Measurements from ENCODE around the gene PRMT1.

PRMT1 gene

DNA sequence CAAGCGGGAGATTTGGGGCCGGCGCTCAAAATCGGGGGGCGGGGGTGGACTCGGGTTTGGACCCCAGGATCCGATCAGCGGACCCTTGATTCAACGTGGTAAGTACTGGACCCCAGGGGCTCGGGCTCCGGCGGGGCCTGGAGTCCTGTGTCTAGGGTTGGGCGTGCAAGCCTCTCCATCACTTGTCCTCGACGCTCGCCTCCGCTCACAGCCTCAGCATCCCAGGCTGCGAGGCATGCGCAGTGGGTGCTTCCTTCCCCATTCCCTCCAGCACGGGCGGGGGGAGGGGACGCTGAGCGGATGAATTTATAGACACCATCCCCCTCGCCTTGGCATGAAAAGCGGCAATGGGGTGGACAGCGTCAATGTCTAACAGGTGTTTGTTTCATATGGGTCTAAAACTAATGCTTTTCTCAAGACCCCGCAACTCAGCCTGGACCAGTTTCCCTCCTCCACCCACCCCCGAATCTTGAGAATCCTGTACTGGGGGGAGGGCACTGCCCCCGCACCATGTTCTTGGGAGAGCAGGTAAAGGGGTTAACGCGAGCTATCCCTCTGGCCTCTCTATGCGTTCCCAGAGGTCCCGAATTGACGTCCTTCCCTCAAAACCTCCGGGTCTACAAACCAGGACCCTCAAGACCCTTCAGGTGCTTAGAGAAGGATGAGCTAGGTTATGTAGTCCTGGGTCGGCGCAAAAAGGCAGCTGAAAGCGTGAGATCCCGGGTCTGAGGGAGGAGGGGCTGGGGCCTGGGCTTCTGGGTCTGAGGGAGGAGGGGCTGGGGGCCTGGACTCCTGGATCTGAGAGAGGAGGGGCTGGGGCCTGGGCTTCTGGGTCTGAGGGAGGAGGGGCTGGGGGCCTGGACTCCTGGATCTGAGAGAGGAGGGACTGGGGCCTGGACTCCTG is 14.4 kb downstream of the PRMT1 start:
- H3K36me3 Mint-ChIP-seq (ENCODE audit: low read depth) = peaks cover 18% of the 10 kb centered on the region
- no peaks in the 10 kb centered on the region for H3K9me3 Mint-ChIP-seq
- H3K4me1 Mint-ChIP-seq = peaks cover 65% of the 10 kb centered on the region
- peak overlapping the region; percentile 91 for H3K4me3 Mint-ChIP-seq
- peak overlapping the region; percentile 87 for H3K27ac Mint-ChIP-seq
- TF ChIP-seq, protein P1, sequence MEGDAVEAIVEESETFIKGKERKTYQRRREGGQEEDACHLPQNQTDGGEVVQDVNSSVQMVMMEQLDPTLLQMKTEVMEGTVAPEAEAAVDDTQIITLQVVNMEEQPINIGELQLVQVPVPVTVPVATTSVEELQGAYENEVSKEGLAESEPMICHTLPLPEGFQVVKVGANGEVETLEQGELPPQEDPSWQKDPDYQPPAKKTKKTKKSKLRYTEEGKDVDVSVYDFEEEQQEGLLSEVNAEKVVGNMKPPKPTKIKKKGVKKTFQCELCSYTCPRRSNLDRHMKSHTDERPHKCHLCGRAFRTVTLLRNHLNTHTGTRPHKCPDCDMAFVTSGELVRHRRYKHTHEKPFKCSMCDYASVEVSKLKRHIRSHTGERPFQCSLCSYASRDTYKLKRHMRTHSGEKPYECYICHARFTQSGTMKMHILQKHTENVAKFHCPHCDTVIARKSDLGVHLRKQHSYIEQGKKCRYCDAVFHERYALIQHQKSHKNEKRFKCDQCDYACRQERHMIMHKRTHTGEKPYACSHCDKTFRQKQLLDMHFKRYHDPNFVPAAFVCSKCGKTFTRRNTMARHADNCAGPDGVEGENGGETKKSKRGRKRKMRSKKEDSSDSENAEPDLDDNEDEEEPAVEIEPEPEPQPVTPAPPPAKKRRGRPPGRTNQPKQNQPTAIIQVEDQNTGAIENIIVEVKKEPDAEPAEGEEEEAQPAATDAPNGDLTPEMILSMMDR (IDR thresholded peaks at IDR 0.05) = no peak
- no peaks in the 10 kb centered on the region for H3K27me3 Mint-ChIP-seq (ENCODE audit: low read depth, poor library complexity)
- DNase-seq = peak; percentile 86

DNA sequence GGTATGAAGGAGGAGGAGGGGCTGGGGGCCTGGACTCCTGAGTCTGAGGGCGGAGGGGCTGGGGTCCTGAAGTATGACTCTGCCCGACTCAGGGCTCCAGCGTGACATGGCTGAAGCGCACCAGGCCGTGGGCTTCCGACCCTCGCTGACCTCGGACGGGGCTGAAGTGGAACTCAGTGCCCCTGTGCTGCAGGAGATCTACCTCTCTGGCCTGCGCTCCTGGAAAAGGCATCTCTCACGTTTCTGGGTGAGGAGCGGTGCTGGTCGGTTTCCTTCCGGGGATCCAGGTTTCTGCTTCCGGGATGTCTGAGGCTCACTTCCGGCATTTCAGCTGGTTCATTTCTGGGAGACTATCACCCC is 15.1 kb downstream of the PRMT1 start:
- H3K27ac Mint-ChIP-seq = no peak overlapping the region
- H3K4me1 Mint-ChIP-seq = peaks cover 61% of the 10 kb centered on the region

DNA sequence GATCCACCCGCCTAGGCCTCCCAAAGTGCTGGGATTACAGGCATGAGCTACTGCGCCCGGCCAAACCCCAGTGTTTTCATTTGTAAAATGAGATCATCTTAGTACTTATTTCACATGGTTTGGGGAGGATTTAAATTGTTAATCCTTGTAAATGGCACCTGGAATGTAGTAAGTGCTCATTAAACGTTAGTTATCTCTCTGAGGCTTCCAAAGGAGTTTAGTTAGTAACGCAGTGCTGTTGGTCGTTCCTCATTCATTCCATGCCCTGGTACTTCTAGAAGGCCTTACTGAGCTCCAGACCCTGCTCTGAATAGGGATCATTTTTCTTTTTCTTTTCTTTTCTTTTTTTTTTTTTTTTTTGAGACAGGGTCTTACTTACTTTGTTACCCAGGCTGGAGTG is 19.0 kb downstream of the PRMT1 start:
- no peaks in the 10 kb centered on the region for H3K27me3 Mint-ChIP-seq (ENCODE audit: low read depth, poor library complexity)
- TF ChIP-seq, protein P1 (IDR thresholded peaks at IDR 0.05) = no peak

More for the DNA sequence above, 15.1 kb downstream of the PRMT1 start:
- TF ChIP-seq, protein P1 (IDR thresholded peaks at IDR 0.05) = no peak
- H3K9me3 Mint-ChIP-seq = no peaks in the 10 kb centered on the region
- DNase-seq = no peak
- H3K36me3 Mint-ChIP-seq (ENCODE audit: low read depth) = peaks cover 23% of the 10 kb centered on the region
- H3K4me3 Mint-ChIP-seq = peak overlapping the region; percentile 91
- H3K27me3 Mint-ChIP-seq (ENCODE audit: low read depth, poor library complexity) = no peaks in the 10 kb centered on the region

DNA sequence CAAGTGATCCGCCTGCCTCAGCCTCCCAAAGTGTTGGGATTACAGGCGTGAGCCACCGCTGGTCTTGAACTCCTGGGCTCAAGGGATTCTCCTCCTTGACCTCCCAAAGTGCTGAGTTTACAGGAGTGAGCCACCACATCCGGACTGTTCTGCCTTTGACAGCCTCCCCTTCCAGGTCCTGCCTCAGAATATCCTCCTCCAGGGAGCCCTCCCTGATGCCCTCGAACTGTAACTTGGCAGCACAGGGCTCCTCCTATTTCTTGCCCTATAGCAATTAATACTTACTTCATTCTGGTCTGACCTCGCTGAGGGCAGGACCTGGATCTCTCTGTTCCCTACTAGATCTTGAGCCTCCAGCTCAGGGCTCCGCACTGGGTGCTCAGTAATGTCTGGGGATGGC is 19.8 kb downstream of the PRMT1 start:
- Mint-ChIP-seq H3K4me1 (peaks cover 30% of the 10 kb centered on the region), H3K27ac (no peak overlapping the region), H3K36me3 (ENCODE audit: low read depth) (peaks cover 30% of the 10 kb centered on the region), H3K27me3 (ENCODE audit: low read depth, poor library complexity) (no peaks in the 10 kb centered on the region), H3K9me3 (no peaks in the 10 kb centered on the region), H3K4me3 (no peak overlapping the region)
- DNase-seq = no peak
- TF ChIP-seq, protein P1 (IDR thresholded peaks at IDR 0.05) = no peak

More for the DNA sequence above, 19.0 kb downstream of the PRMT1 start:
- Mint-ChIP-seq H3K9me3 (no peaks in the 10 kb centered on the region), H3K4me3 (no peak overlapping the region), H3K4me1 (peaks cover 33% of the 10 kb centered on the region), H3K36me3 (ENCODE audit: low read depth) (peaks cover 30% of the 10 kb centered on the region), H3K27ac (no peak overlapping the region)
- DNase-seq = no peak

DNA sequence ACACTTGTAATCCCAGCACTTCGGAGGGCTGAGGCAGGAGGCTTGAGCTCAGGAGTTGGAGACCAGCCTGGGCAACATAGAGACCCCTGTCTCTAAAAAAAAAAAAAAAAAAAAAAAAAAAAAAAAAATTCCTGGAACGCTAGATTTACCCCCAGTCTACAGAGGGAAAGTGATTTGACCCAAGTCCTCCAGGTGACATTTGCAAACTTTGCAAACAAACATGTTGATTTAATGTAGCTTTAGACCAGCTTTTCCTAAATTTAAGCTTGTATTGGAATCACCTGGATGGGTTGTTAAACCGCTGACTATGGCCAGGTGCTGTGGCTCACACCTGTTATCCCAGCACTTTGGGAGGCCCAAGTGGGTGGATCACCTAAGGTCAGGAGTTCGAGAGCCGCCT is 22.3 kb downstream of the PRMT1 start:
- no peak for DNase-seq
- Mint-ChIP-seq H3K4me1 (peaks cover 24% of the 10 kb centered on the region), H3K36me3 (ENCODE audit: low read depth) (peaks cover 22% of the 10 kb centered on the region), H3K27me3 (ENCODE audit: low read depth, poor library complexity) (no peaks in the 10 kb centered on the region), H3K4me3 (no peak overlapping the region), H3K9me3 (no peaks in the 10 kb centered on the region), H3K27ac (no peak overlapping the region)
- TF ChIP-seq, protein P1 (IDR thresholded peaks at IDR 0.05) = no peak

DNA sequence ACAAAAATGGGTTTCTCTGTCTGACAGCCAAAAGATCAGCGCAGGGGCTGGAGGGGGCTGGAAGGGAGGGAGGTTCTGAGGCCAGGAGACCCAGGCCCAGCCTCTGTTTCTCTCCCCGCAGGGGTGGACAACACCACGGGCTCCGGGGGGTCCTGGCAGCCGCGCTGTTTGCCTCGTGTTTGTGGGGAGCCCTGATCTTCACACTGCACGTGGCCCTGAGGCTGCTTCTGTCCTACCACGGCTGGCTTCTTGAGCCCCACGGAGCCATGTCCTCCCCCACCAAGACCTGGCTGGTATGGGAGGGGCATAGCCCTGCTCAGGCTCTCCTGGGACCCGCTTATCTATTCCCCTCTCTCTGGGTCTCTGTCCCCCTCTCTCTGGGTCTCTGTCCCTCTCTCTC is 23.5 kb downstream of the PRMT1 start:
- Mint-ChIP-seq H3K4me3 (peak overlapping the region; percentile 33), H3K9me3 (no peaks in the 10 kb centered on the region), H3K27ac (peak overlapping the region; percentile 92), H3K36me3 (ENCODE audit: low read depth) (peaks cover 30% of the 10 kb centered on the region), H3K4me1 (peaks cover 24% of the 10 kb centered on the region), H3K27me3 (ENCODE audit: low read depth, poor library complexity) (no peaks in the 10 kb centered on the region)
- TF ChIP-seq, protein P1 (IDR thresholded peaks at IDR 0.05) = no peak
- DNase-seq = no peak

Data from nephron progenitor cell (in vitro differentiated cells).